GM23248 (cell line): Measurements from ENCODE around the gene CTNND2. TPM values are rescaled to one million over a fixed set of nuclear protein-coding genes. Genes with fewer than 3 reads are reported as not detected.

ENCODE experiments used
- DNase-seq: peaks from one replicate; pipeline ENCODE4 v3.0.0-alpha.2; 2015
- H2AFZ ChIP-seq: fragments of 200-600 bp; sonication (generic); 2 replicates; pipeline ENCODE4 v1.6.1; 2016; ENCODE audit warnings: antibody characterized with exemption
- H3F3A ChIP-seq: fragments of 200-600 bp; sonication (generic); 2 replicates; pipeline ENCODE4 v1.6.1; 2016; ENCODE audit warnings: mild to moderate bottlenecking, antibody characterized with exemption, mixed run types; ENCODE audit not compliant: insufficient read depth
- H3K27ac ChIP-seq: fragments of 200-600 bp; sonication (generic); 2 replicates; pipeline ENCODE4 v1.5.1; 2016; ENCODE audit warnings: mild to moderate bottlenecking
- H3K27me3 ChIP-seq: fragments of 200-600 bp; sonication (generic); replicated peaks from 2 replicates; pipeline ENCODE4 v1.6.1; 2016; ENCODE audit warnings: mild to moderate bottlenecking; ENCODE audit not compliant: insufficient read depth
- H3K36me3 ChIP-seq: fragments of 200-600 bp; sonication (generic); 2 replicates; pipeline ENCODE4 v1.6.1; 2016; ENCODE audit warnings: low read depth, mild to moderate bottlenecking
- H3K4me1 ChIP-seq: fragments of 200-600 bp; sonication (generic); 2 replicates; pipeline ENCODE4 v1.6.1; 2016; ENCODE audit warnings: mild to moderate bottlenecking; ENCODE audit not compliant: insufficient read depth
- H3K4me2 ChIP-seq: fragments of 200-600 bp; sonication (generic); one replicate; pipeline ENCODE4 v1.6.1; 2016; ENCODE audit warnings: mild to moderate bottlenecking; ENCODE audit not compliant: unreplicated experiment
- H3K4me3 ChIP-seq: fragments of 200-600 bp; sonication (generic); 2 replicates; pipeline ENCODE4 v1.5.1; 2016; ENCODE audit warnings: mild to moderate bottlenecking
- H3K79me2 ChIP-seq: fragments of 200-600 bp; sonication (generic); 2 replicates; pipeline ENCODE4 v1.6.1; 2016; ENCODE audit warnings: mild to moderate bottlenecking; ENCODE audit not compliant: insufficient read depth
- H3K9ac ChIP-seq: fragments of 200-600 bp; sonication (generic); 2 replicates; pipeline ENCODE4 v1.6.1; 2016; ENCODE audit warnings: mild to moderate bottlenecking
- H3K9me2 ChIP-seq: fragments of 200-600 bp; sonication (generic); 2 replicates; pipeline ENCODE4 v1.6.1; 2016; ENCODE audit warnings: mixed run types, mild to moderate bottlenecking, moderate library complexity; ENCODE audit not compliant: insufficient read depth
- H3K9me3 ChIP-seq: fragments of 200-600 bp; sonication (generic); one replicate; pipeline ENCODE4 v1.6.1; 2017; ENCODE audit warnings: low read depth
- H4K20me1 ChIP-seq: fragments of 200-600 bp; sonication (generic); 2 replicates; pipeline ENCODE4 v1.6.0; 2016; ENCODE audit not compliant: insufficient read depth
- EZH2 ChIP-seq: fragments of 200-600 bp; sonication (generic); IDR thresholded peaks from 2 replicates; pipeline ENCODE4 v1.6.1; 2018; ENCODE audit warnings: antibody characterized with exemption, mild to moderate bottlenecking; ENCODE audit not compliant: insufficient read depth, poor library complexity, severe bottlenecking
- EZH2phosphoT487 ChIP-seq: fragments of 200-600 bp; sonication (generic); IDR thresholded peaks from 2 replicates; pipeline ENCODE4 v1.6.1; 2018; ENCODE audit warnings: antibody characterized with exemption, moderate library complexity, mild to moderate bottlenecking, low read depth; ENCODE audit not compliant: insufficient read depth
- WGBS, 2 experiments: methylation state at CpG; one replicate each; pipeline ENCODE4 v1.1.6; 2015 to 2017; ENCODE audit warnings: low lambda C conversion rate in 2 of 2, low coverage in 1 of 2; ENCODE audit errors: missing lambda C conversion rate in 2 of 2; 5-methylcytosine and 5-hydroxymethylcytosine counted together
- in situ Hi-C: fragments of 300-500 bp; cut with MboI; formaldehyde crosslinking; loops from 2 replicates; pipeline ENCODE4 v1.15.0; 2020
- polyA plus RNA-seq: library from polyadenylated mRNA; unstranded; fragments of >200 nt; fragmentation: Nextera tagmentation; extraction: Ambion mirVana; gene quantifications from 2 replicates; pipeline ENCODE4 v1.2.1, GENCODE V29; 2016
- total RNA-seq: library from RNA; depleted of rRNA; stranded (reverse); fragments of >200 nt; shearing (Covaris generic); gene quantifications from 2 replicates; pipeline ENCODE4 v1.2.3, GENCODE V29; 2014

The CTNND2 gene
- total and polyA plus RNA-seq, 2 experiments from 2014 or later: not detected

- no peak overlapping the region for H3K4me2 ChIP-seq
- 8 to 10% methylated on average over 2 of the region's 2 CpGs for WGBS, 2 experiments
- H2AFZ ChIP-seq: no peak overlapping the region
- no peak overlapping the region for H3K4me3 ChIP-seq
- H3K9me2 ChIP-seq: no peaks in the 10 kb centered on the region
- no peaks in the 10 kb centered on the region for H4K20me1 ChIP-seq
- H3K79me2 ChIP-seq: no peaks in the 10 kb centered on the region
- TF ChIP-seq EZH2phosphoT487 (no peak), EZH2 (no peak)
- no peak overlapping the region for H3K9ac ChIP-seq
- no peak for DNase-seq
- no peaks in the 10 kb centered on the region for H3F3A ChIP-seq
- no peaks in the 10 kb centered on the region for H3K9me3 ChIP-seq
- in situ Hi-C loops: no loop called here
- peaks cover 39% of the 10 kb centered on the region for H3K27me3 ChIP-seq
- no peaks in the 10 kb centered on the region for H3K36me3 ChIP-seq
- H3K27ac ChIP-seq: no peak overlapping the region
- H3K4me1 ChIP-seq: no peaks in the 10 kb centered on the region
These were observed 2.3 kb upstream of the CTNND2 start for GRCh38 chr5:11906497-11906896.

- Histone ChIP-seq H3K9me3 (no peaks in the 10 kb centered on the region), H3K36me3 (no peaks in the 10 kb centered on the region), H3K4me3 (no peak overlapping the region), H3K9ac (no peak overlapping the region), H3K4me2 (no peak overlapping the region), H3K4me1 (no peaks in the 10 kb centered on the region), H3K79me2 (no peaks in the 10 kb centered on the region), H3K27me3 (peaks cover 46% of the 10 kb centered on the region), H2AFZ (no peak overlapping the region), H4K20me1 (no peaks in the 10 kb centered on the region), H3F3A (no peaks in the 10 kb centered on the region), H3K9me2 (no peaks in the 10 kb centered on the region), H3K27ac (no peak overlapping the region)
- in situ Hi-C loops: no loop called here
- TF ChIP-seq EZH2 (no peak), EZH2phosphoT487 (no peak)
- 3 to 4% methylated on average over 12 of the region's 12 CpGs for WGBS, 2 experiments
- DNase-seq: no peak
These were observed 960 bp upstream of the CTNND2 start for GRCh38 chr5:11905206-11905605.

DNA sequence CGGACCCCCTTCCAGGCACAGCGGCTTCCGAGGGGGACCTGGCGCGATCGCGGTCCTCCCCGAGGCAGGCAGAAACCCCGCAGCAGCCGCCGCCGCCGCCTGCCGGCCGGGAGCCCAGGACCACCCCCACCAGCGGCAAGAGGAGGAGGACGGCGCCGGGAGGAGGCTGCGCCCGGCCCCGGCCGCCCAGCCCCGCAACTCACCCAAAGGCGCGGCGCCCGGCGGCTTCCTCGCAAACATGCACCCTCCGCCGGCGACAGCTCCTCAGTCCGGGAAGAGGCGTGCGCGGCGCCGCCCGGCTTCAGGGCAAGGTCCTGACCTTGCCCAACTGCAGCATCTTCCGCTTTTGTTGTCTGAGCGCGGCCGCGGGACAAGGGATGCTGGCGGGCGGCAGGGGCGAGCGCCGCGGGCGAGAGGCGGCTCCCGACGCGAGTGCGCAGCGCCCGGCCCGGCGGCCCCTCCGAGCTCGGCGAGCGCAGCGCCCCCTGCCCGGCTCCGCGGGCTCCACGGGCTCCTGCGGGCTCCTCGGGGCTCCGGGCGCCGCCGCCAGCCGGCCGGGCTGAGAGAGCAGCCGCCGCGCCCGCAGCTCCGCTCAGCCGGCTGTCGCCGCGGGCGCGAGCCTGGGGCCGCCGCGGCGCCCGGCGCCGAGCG lies 507 bp downstream of the CTNND2 start:
- H3K9ac ChIP-seq: no peak overlapping the region
- H4K20me1 ChIP-seq: no peaks in the 10 kb centered on the region
- WGBS, 2 experiments: 4 to 6% methylated on average over 39 to 43 of the region's 97 CpGs
- H3K9me3 ChIP-seq: no peaks in the 10 kb centered on the region
- H3K9me2 ChIP-seq: no peaks in the 10 kb centered on the region
- in situ Hi-C loops: no loop called here
- no peak overlapping the region for H2AFZ ChIP-seq
- H3K4me2 ChIP-seq: no peak overlapping the region
- DNase-seq: peak; percentile 22
- H3K4me3 ChIP-seq: peak overlapping the region; percentile 22; the same call in 1 of the 2 replicates
- H3K79me2 ChIP-seq: no peaks in the 10 kb centered on the region
- no peaks in the 10 kb centered on the region for H3F3A ChIP-seq
- no peak overlapping the region for H3K27ac ChIP-seq
- no peaks in the 10 kb centered on the region for H3K4me1 ChIP-seq
- no peaks in the 10 kb centered on the region for H3K36me3 ChIP-seq
- TF ChIP-seq EZH2phosphoT487 (no peak), EZH2 (no peak)
- H3K27me3 ChIP-seq: peaks cover 46% of the 10 kb centered on the region

DNA sequence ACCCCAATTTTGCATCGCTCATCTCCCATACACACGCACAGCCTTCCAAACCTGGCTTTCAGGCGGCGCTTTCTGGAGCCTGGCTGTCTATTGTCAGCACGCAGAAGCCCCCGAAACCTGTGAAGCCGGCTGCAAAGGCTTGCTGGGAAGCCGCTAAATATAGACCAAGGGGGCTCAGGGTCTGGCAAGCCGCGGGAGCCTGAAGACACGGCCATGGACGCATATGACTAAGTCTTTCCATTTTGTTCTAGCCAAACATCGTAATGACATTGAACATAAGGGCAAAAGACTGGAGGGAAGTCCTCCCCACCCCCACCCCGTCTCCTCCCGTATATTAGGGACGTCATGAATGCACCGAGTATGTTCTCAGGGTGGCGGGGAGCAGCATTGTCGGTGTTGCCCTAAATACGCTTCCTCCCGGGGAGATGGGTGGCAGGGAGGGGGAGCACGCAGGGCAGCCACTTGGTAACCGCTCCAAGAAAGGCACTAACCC lies 1.1 kb downstream of the CTNND2 start:
- no peak for TF ChIP-seq EZH2phosphoT487
- peak; percentile 69 for TF ChIP-seq EZH2
- Histone ChIP-seq H3K9ac (no peak overlapping the region), H3K9me3 (no peaks in the 10 kb centered on the region), H2AFZ (no peak overlapping the region), H3K4me3 (no peak overlapping the region), H3K27me3 (peaks cover 46% of the 10 kb centered on the region), H3K79me2 (no peaks in the 10 kb centered on the region), H3F3A (no peaks in the 10 kb centered on the region), H4K20me1 (no peaks in the 10 kb centered on the region), H3K9me2 (no peaks in the 10 kb centered on the region), H3K27ac (no peak overlapping the region), H3K4me1 (no peaks in the 10 kb centered on the region), H3K36me3 (no peaks in the 10 kb centered on the region), H3K4me2 (no peak overlapping the region)
- WGBS, 2 experiments: 1 to 3% methylated on average over 22 to 23 of the region's 23 CpGs
- DNase-seq: no peak
- in situ Hi-C loops: no loop called here

GRCh38 chr5:11902201-11902619 lies 2.0 kb downstream of the CTNND2 start:
- Histone ChIP-seq H3K27me3 (peaks cover 46% of the 10 kb centered on the region), H3K9ac (no peak overlapping the region), H3K4me3 (no peak overlapping the region), H3K9me3 (no peaks in the 10 kb centered on the region), H2AFZ (no peak overlapping the region), H3K27ac (no peak overlapping the region), H4K20me1 (no peaks in the 10 kb centered on the region), H3K79me2 (no peaks in the 10 kb centered on the region), H3K4me1 (no peaks in the 10 kb centered on the region), H3K9me2 (no peaks in the 10 kb centered on the region), H3K4me2 (no peak overlapping the region), H3F3A (no peaks in the 10 kb centered on the region), H3K36me3 (no peaks in the 10 kb centered on the region)
- WGBS, 2 experiments: 7 to 11% methylated on average over 8 of the region's 8 CpGs
- TF ChIP-seq EZH2 (peak; percentile 1), EZH2phosphoT487 (no peak)
- no peak for DNase-seq
- in situ Hi-C loops: no loop called here
